HG02798 (cell line): ENCODE results near the gene NSUN2.
A peak's percentile ranks its signal among the peaks of the same experiment; 100 is the strongest.
"Not testable (repeated sequence)": the region's sequence is repeated elsewhere in the genome, so short reads cannot be mapped to it uniquely, and the experiment has no call there.

Source experiments
- ATAC-seq: cut with Tn5 transposase; IDR thresholded peaks from one replicate; pipeline ENCODE4 v1.9.1; 2021; ENCODE audit warnings: mild to moderate bottlenecking; ENCODE audit not compliant: unreplicated experiment, poor library complexity

The NSUN2 gene

GRCh38 chr5:6645571-6646362, 12.9 kb upstream of the NSUN2 start:
- ATAC-seq, result not testable (repeated sequence)

- ATAC-seq, result no peak
These were observed 12.0 kb upstream of the NSUN2 start for GRCh38 chr5:6644794-6645241.

GRCh38 chr5:6642655-6643054, 9.8 kb upstream of the NSUN2 start:
- no peak for ATAC-seq

- no peak for ATAC-seq
These were observed 5.4 kb upstream of the NSUN2 start for GRCh38 chr5:6638236-6638635.

GRCh38 chr5:6637590-6637989, 4.7 kb upstream of the NSUN2 start:
- ATAC-seq, result no peak

- no peak for ATAC-seq
These were observed 4.2 kb upstream of the NSUN2 start for GRCh38 chr5:6637022-6637421.

- ATAC-seq, result no peak
These were observed 3.4 kb upstream of the NSUN2 start for GRCh38 chr5:6636293-6636692.

- ATAC-seq, result no peak
These were observed 2.1 kb upstream of the NSUN2 start for GRCh38 chr5:6634788-6635430.

- no peak for ATAC-seq
These were observed 1.5 kb upstream of the NSUN2 start for GRCh38 chr5:6634306-6634705.

GRCh38 chr5:6633469-6634245, 813 bp upstream of the NSUN2 start:
- peak; percentile 57 for ATAC-seq

- ATAC-seq, result peak; percentile 16
These were observed 438 bp downstream of the NSUN2 start for GRCh38 chr5:6632324-6632887.

- ATAC-seq, result no peak
These were observed 1.4 kb downstream of the NSUN2 start for GRCh38 chr5:6631441-6631840.

GRCh38 chr5:6626508-6626907, 6.3 kb downstream of the NSUN2 start:
- no peak for ATAC-seq

GRCh38 chr5:6623941-6624340, 8.9 kb downstream of the NSUN2 start:
- no peak for ATAC-seq

- no peak for ATAC-seq
These were observed 9.6 kb downstream of the NSUN2 start for GRCh38 chr5:6623228-6623627.

GRCh38 chr5:6616632-6617031, 16.2 kb downstream of the NSUN2 start:
- no peak for ATAC-seq

GRCh38 chr5:6615034-6615815, 17.6 kb downstream of the NSUN2 start:
- no peak for ATAC-seq

GRCh38 chr5:6611334-6612256, 21.2 kb downstream of the NSUN2 start:
- ATAC-seq, result no peak

- ATAC-seq, result no peak
These were observed 24.8 kb downstream of the NSUN2 start for GRCh38 chr5:6608016-6608415.
